AG08395 (cell line): ENCODE results near the gene SLC25A1.
"Not testable (repeated sequence)": the region's sequence is repeated elsewhere in the genome, so short reads cannot be mapped to it uniquely, and the experiment has no call there.

ENCODE experiments used
- DNase-seq: peaks from one replicate; pipeline ENCODE4 v3.0.0; 2012; ENCODE audit warnings: mixed read lengths, low spot score

SLC25A1 gene

GRCh38 chr22:19204640-19205039, 26.1 kb upstream of the SLC25A1 start:
- DNase-seq, result no peak

- no peak for DNase-seq
These were observed 25.3 kb upstream of the SLC25A1 start for GRCh38 chr22:19203834-19204233.

DNA sequence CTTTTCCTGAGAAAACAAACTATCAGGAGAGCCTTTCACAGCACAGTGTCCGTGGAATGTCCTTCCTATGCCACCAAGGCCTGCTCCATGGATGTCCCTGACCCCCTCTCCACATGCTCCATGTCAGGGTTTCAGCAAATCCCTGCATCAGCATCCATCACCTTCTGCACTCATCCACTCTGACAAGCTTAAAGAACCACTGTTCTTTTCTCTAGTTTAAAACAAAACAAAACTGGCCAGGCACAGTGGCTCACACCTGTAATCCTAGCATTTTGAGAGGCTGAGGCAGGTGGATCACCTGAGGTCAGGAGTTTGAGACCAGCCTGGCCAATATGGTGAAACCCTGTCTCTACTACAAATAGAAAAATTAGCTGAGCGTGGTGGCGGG, 24.3 kb upstream of the SLC25A1 start:
- not testable (repeated sequence) for DNase-seq

- DNase-seq, result no peak
These were observed 23.6 kb upstream of the SLC25A1 start for GRCh38 chr22:19201869-19202798.

DNA sequence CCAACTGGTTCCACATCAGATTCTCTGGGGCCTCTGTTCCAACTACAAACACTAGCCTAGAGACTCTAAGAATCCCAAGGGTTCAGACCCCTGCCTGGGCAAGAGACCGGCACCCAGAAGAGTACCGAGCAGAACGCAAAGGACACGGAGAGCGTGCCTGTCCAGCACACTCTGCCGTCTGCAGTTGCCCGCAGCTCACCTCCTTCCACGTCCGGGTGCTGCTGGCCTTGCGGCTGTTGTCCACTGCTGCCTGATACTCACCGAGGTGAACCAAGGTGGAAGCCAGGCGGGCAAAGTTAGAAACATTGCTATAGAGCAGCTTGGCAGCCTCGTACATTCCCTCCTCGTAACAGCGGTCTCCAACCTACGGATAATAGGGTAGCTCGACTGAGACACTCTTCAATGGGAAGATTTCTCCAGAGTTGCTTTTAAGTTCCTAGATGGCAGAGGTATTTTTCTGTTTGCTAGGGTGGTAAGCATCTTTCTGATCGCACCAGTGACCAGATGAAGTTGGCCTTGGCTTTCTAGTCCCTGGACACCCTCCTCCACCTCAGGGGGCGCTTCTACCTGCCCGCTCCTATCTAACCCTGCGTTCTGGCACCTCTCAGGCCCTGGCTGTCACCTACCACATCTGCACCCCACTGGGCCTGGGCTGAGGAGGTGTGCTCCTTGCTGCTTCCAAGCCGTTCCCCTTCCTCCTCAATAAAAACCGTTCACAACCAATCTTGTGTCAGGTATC, 22.8 kb upstream of the SLC25A1 start:
- no peak for DNase-seq

DNA sequence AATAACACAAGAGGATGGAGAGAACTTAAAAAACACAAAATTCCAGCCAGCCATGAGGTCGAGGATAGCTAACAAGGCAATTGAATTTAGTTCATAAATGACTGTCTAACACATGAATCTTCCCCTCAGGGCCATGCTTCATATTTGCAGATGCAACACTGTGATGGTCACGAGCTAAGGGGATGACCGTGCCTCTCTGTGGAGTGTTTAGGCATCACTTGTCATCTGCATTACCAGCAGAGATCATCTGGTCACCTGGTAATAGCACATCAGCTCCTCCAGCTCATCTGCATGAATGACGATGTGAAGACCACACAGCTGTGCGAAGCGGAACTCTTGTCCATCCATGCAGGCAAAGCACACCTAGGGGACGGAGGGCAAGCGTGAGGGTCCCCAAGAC, 20.9 kb upstream of the SLC25A1 start:
- no peak for DNase-seq

DNA sequence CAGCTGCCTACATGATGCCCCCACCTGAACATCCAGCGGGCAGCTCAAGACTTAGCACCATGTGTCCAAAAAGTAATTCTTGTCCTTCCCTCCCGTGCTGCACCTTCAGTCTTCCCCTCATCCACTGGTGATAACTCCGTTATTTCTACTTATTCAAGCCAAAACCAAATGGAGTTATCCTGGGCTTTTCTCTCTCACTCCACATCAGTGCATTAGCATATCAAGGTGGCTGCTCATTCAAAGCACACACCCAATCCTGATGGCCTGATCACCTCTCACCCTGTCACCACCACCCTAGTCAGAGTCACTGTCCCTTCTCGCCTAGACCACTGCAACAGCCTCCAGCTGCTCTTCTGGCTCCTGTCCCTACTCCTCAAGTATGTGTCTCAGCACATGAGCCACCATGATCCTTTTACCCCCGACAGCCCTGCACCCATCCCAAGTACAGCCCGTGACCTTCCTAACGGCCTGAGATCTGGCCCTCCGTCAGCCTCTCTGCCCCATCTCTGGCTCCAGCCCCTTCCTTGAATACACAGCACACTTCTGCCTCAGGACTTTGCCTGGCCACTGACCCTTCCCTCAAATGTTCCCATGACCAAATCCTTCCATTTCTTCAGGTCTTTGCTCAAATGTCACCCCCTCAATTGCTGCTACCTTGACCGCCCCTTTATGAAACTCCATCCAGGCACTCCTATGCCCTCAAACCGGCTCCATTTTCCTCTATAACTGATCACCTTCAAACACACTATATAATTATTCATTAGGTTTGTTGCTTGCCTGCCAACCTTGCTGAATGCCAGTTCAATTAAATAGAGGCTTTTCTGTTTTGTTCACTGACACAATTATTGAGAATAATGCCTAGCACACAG, 19.7 kb upstream of the SLC25A1 start:
- no peak for DNase-seq

GRCh38 chr22:19196841-19197612, 18.5 kb upstream of the SLC25A1 start:
- no peak for DNase-seq

- DNase-seq, result no peak
These were observed 17.5 kb upstream of the SLC25A1 start for GRCh38 chr22:19195796-19196731.

DNA sequence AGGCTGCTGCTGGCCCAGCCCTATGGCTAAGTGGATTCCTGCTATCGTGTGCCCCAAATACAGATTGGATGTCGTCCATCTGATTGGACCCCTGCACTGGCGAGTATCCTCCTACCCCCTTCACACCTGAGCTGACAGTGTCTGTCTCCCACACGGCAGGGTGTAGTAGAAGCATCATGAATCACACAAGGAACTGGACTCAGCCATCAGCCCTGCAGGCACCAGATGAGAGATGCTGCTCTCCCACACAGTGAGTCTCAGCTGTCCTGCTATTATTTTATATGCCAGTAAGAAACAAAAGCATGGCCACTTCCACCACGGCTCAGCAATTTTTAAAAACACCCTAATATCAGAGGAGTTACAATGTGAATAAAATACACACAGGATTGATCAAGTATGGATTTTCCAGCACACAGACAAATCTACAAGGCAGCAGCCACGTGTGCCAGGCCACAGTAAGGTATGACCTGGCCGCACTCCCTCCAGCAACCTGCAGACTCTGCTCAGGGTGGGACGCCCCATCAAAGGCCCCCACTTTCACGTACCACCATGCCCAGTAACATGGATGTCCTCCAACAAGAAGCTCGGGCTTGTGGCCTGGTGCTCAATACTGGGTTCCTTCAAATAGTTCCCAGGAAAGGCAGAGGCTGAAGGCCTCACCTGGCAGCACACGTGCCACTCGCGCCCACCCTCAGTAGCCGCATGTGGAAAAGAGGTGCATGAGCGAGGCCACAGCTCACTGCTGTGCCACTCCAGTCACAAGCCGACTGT, 16.4 kb upstream of the SLC25A1 start:
- DNase-seq, result no peak

- DNase-seq, result no peak
These were observed 15.3 kb upstream of the SLC25A1 start for GRCh38 chr22:19193879-19194278.

- DNase-seq, result no peak
These were observed 9.4 kb upstream of the SLC25A1 start for GRCh38 chr22:19187716-19188563.

- DNase-seq, result no peak
These were observed 5.9 kb upstream of the SLC25A1 start for GRCh38 chr22:19184276-19184997.

- no peak for DNase-seq
These were observed 4.7 kb upstream of the SLC25A1 start for GRCh38 chr22:19183216-19183615.

DNA sequence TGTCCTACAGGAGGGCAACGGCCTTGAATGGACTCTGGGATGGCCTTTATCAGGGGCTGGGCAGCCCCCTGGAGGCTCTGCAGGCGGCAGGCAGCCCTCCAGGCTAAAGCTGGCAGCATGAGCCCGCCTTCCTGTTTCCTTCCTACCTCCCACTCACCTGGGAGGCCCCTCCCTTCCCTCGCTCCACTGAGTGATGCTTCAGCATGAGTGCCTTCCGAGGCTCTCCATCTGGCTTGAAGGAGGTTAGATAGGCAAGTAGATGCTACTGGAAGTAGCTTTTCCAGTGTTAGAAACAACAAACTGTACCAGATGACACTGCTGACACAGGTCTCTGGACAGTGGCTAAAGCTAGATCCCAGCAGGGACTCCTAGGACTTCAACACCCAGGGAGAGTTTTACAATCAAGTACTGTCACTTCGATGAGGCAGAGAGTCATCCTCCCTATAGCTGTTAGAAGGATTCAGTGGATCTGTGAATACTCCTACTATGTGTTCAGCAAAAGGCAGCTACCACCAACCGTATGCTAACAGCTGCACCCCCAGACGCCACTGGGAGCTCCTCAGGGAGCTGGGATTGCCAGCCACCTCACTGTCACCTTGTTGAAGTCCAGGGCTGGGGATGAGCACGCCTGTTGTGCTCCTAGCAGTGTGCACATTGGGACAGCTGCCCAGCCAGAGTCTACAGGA, 4.1 kb upstream of the SLC25A1 start:
- no peak for DNase-seq

DNA sequence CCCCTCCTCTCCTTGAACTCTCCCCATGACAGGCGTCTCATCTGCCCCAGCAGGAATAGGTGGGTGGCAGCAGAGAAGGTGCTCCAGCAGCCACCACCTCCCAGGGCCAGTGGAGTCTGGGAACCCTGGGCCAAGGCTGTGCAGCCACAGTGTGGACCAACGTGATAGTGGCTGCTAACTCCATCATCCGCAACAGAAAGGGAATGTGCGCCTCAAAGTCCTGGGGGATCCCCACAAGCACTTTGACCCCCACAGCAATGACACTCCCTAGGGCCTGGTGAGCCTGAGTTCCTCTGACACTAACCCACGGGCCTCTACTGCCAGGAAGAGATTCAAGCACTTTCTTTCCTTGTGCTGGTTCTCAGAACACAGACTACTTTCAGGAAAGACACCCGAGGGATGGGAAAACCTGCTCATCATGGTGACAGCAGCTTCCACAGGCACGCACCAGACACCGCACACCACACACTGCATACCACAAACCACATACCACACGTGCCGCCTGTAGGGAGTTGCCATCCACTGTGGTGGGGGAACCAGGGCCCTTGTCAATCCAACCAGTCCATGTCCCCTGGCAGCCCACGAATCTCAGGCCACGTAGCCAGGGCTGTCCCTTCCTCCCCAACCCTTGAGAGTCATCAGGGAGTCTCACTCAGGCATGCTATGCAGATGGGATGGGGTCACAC, 3.4 kb upstream of the SLC25A1 start:
- no peak for DNase-seq
